Hypothalamus (tissue), 51 donors: ENCODE results near the gene PCED1B.
A peak's percentile ranks its signal among the peaks of the same experiment; 100 is the strongest.
"Not testable (repeated sequence)": the region's sequence is repeated elsewhere in the genome, so short reads cannot be mapped to it uniquely, and the experiment has no call there.

Experiments
- DNase-seq, 51 donors: peaks; one replicate each; lab custom pipeline; 2025; lab: John Stamatoyannopoulos, UW

Gene PCED1B

GRCh38 chr12:47159348-47159747, 79.9 kb downstream of the PCED1B start:
- DNase-seq = no peak

GRCh38 chr12:47160316-47161244, 81.2 kb downstream of the PCED1B start:
- no peak for DNase-seq

DNA sequence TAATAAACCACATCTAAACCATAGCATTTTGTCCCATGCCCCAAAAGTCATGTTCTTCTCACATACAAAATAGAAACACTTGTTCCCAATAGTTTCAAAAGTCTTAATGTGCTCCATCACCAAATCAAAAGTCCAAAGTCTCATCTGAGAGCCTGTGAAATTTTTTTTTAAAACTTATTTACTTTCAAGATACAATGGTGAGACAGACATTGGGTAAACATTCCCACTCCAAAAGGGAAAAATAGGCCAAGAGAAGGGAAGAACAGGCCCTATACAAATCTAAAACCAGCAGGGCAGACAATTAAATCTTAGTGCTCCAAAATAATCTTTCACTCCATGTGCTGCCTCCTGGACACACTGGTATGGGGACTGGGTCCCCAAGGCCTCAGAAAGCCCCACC, 84.7 kb downstream of the PCED1B start:
- DNase-seq = no peak

DNA sequence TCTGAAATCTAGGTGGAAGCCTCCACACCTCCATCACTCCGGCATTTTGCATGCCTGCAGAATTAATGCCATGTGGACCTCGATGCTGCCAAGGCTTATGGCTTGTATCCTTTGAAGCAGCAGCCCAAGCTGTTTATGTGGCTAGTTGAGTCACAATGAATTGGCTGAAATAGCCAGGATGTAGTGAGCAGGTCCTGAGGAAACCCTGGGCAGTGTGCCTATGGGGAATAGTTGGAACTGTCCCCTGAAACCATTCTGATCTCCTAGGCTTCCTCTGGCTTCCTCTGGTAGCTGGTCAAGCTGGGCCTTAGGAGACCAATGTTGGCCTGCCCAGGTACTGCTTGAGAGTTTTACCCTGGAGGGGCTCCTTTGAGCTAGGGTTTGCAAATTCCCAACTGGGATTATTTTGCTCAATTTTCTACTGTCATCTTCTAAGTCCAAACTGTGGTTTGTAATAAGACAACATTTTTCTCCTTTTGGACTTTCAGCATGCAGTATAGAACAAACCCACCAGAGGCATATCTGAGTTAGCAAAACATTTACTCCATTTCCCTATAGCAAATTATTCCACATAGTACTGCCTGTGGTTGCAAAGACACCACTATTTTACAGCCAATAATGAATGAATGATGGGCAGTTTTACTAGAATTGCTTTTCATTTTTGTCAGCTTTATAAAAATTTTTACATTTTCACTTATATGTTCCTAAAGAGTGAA, 85.5 kb downstream of the PCED1B start:
- peak in 1 of 51 donors; percentile 5 for DNase-seq

- DNase-seq = no peak
These were observed 86.5 kb downstream of the PCED1B start for GRCh38 chr12:47165934-47166333.

DNA sequence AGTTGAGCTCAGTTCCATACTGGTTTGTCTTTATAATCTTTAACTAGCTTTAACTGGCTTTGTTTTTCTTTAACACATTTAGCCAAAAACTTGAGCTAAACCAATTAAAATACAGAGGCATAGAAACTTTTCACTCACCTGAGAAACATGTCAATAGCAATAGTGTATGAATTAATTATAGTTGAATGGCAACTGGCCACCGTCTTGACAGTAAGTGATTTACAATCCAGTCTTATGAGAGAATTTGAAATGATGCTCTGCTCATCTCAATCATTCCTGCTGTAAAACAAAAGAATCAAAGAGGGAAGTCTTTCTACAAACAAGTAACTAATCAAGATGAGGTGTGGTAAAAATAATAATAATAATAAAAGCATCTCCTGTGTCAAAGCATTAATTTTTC, 86.9 kb downstream of the PCED1B start:
- DNase-seq = no peak

- not testable (repeated sequence) for DNase-seq
These were observed 90.9 kb downstream of the PCED1B start for GRCh38 chr12:47170281-47170680.

DNA sequence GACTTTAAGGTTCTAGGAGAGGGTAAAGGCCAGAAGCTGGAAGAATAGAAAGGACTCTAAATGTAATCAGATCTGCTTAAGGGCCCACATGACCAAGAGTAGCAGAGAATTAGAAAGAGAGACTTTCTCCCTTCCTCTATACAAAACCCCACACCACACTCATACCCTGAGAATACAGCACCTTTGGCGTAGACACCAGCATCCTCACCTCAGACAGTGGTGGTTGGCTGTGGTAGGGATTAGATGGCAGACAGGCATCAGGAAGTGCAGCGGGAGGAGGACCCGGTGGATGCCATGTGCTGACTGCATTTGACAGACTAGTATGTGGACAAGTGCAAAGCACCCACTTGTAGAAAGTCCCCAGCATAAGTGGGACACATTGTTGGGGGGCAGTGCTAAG, 98.6 kb downstream of the PCED1B start:
- no peak for DNase-seq

GRCh38 chr12:47182164-47182938, 102.9 kb downstream of the PCED1B start:
- not testable (repeated sequence) for DNase-seq

- DNase-seq = no peak
These were observed 104.8 kb downstream of the PCED1B start for GRCh38 chr12:47184229-47184628.

DNA sequence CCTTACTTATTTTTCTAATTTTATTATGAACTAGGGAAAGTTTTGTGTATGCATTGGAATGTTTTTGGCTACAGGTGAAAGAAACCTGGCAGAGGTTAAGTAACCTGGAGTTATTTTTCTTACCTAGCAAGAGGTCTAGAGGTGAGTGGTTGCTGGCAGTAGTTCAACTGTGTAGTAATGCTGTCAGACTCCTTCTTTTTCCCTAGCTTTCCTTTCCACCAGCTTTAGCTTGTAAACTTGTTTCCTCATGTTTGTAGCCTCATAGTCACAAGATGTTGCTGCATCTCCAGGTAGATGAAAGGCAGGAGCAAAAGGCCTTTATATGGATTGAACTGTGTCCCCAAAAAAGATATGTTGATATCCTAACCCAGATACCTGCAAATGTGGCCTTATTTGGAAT, 105.4 kb downstream of the PCED1B start:
- no peak for DNase-seq

- DNase-seq = no peak
These were observed 106.8 kb downstream of the PCED1B start for GRCh38 chr12:47186246-47186645.

GRCh38 chr12:47188576-47189441, 109.4 kb downstream of the PCED1B start:
- DNase-seq = no peak

- no peak for DNase-seq
These were observed 110.3 kb downstream of the PCED1B start for GRCh38 chr12:47189728-47190127.

- no peak for DNase-seq
These were observed 110.9 kb downstream of the PCED1B start for GRCh38 chr12:47190271-47190750.

GRCh38 chr12:47190905-47191304, 111.5 kb downstream of the PCED1B start:
- no peak for DNase-seq

DNA sequence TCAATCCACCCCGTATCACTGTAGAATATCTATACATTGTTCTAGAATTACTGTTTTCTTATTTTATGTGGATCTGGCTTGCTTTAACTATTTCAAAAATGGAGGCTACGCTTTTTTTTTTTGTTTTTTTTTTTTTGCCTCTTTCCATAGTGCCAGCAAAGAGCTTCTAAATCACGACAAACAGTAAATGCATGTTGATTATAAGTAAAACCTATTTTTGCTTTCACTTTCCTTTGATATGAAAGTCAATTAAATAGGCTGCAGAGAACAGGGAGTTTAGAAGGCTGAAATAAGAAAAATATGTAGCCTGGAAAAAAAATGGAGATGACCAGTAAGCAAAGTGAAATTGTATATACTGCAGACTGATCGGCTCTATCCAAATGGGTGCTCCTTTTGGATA, 112.6 kb downstream of the PCED1B start:
- no peak for DNase-seq

DNA sequence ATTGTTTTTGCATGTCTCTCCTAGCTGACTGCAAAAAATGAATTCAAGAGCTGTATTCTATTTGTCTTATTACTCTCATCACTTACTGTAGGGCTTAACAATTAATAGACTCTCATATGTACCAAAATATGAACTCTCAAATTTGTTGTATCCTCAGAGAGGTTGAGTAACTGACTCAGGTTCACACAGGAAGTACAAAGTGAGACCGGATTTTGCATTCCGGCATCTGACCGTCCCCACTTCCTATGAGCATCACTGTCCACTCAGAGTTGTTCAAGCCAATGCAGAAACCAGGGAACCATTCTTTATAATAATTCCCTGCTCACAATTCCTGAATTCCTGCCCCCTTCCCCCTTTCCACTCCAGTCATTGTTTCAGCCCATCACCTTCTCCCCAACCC, 113.6 kb downstream of the PCED1B start:
- DNase-seq = no peak

GRCh38 chr12:47194501-47194900, 115.1 kb downstream of the PCED1B start:
- DNase-seq = no peak

- DNase-seq = no peak
These were observed 121.0 kb downstream of the PCED1B start for GRCh38 chr12:47200446-47200845.
